HepG2 (cell line): ENCODE measurements around the gene LDLRAD4. TPM values are rescaled to one million over a fixed set of nuclear protein-coding genes. Genes with fewer than 3 reads are reported as not detected.

Experiments used
- BORCS8-MEF2B ChIP-seq: sonication (generic); formaldehyde crosslinking; IDR thresholded peaks from 2 replicates; pipeline ENCODE4 v1.8.0; 2022; ENCODE audit warnings: mild to moderate bottlenecking, missing genetic modification reagents
- FOXC1 ChIP-seq: sonication (generic); formaldehyde crosslinking; IDR thresholded peaks from 2 replicates; pipeline ENCODE4 v1.8.0; 2022; ENCODE audit warnings: mild to moderate bottlenecking, missing genetic modification reagents, borderline replicate concordance
- GATAD1 ChIP-seq: IDR thresholded peaks from 2 replicates; pipeline ENCODE4 v1.6.1; 2016; ENCODE audit warnings: missing genetic modification reagents, missing compliant biosample characterization
- HNRNPK ChIP-seq: fragments of 200-400 bp; formaldehyde crosslinking; IDR thresholded peaks from 2 replicates; pipeline ENCODE4 v1.6.1; 2018; ENCODE audit warnings: low read length, low read depth, moderate library complexity, mild to moderate bottlenecking; ENCODE audit not compliant: poor library complexity, severe bottlenecking
- IKZF4 ChIP-seq: sonication (generic); formaldehyde crosslinking; IDR thresholded peaks from 2 replicates; pipeline ENCODE4 v1.5.1; 2020; ENCODE audit warnings: borderline replicate concordance, mild to moderate bottlenecking, low read depth, missing genetic modification reagents; ENCODE audit errors: not compliant biosample characterization
- KDM2A ChIP-seq: sonication (generic); formaldehyde crosslinking; IDR thresholded peaks from 2 replicates; pipeline ENCODE4 v1.4.0; 2020; ENCODE audit warnings: low read depth, missing genetic modification reagents, borderline replicate concordance
- ZNF619 ChIP-seq: sonication (generic); formaldehyde crosslinking; IDR thresholded peaks from 2 replicates; pipeline ENCODE4 v1.4.0; 2020; ENCODE audit warnings: mild to moderate bottlenecking, missing genetic modification reagents
- ZNF816 ChIP-seq: sonication (generic); formaldehyde crosslinking; IDR thresholded peaks from 2 replicates; pipeline ENCODE4 v1.8.0; 2022; ENCODE audit warnings: missing genetic modification reagents, mild to moderate bottlenecking, borderline replicate concordance
- polyA plus RNA-seq, 8 experiments: library from polyadenylated mRNA; depleted of rRNA in 3 of 8; stranded (reverse) in 7 of 8; unstranded in 1 of 8; fragments of >200 nt; fragmentation: Illumina TruSeq in 4 of 8; extraction: Trizol in 4 of 8; gene quantifications; 2 replicates each; pipeline versions ENCODE4 v1.2.1 to v1.2.3, GENCODE V29; 2011 to 2016; ENCODE audit warnings: low read depth in 4 of 8, missing spikeins in 1 of 8, mixed read lengths in 1 of 8; ENCODE audit not compliant: insufficient read depth in 1 of 8
- total RNA-seq, 5 experiments: library from RNA; depleted of rRNA; stranded (reverse); fragments of >200 nt; fragmentation: Illumina TruSeq; extraction: Trizol; gene quantifications; 2 replicates each; pipeline ENCODE4 v1.2.3, GENCODE V29; 2016; ENCODE audit warnings: low read depth in 1 of 5
- TF ChIP-seq, protein P1 (sequence below): sonication (generic); formaldehyde crosslinking; IDR thresholded peaks from 2 replicates; pipeline ENCODE4 v1.4.0; 2020; ENCODE audit warnings: mild to moderate bottlenecking, low read depth, missing genetic modification reagents
- TF ChIP-seq, protein P2 (sequence below): sonication (generic); formaldehyde crosslinking; IDR thresholded peaks from 2 replicates; pipeline ENCODE4 v1.4.0; 2020; ENCODE audit warnings: missing genetic modification reagents, low read depth, mild to moderate bottlenecking, borderline replicate concordance
- TF ChIP-seq, protein P3 (sequence below): sonication (generic); formaldehyde crosslinking; IDR thresholded peaks from 2 replicates; pipeline ENCODE4 v1.5.1; 2020; ENCODE audit warnings: mild to moderate bottlenecking, missing genetic modification reagents, borderline replicate concordance
- TF ChIP-seq, protein P4 (sequence below): sonication (generic); formaldehyde crosslinking; IDR thresholded peaks from one replicate; pipeline ENCODE4 v1.5.1; 2020; ENCODE audit warnings: mild to moderate bottlenecking, missing genetic modification reagents; ENCODE audit errors: not compliant biosample characterization

The LDLRAD4 gene
- total and polyA plus RNA-seq, 2 of the 13 experiments (the other 11 are each of a cell fraction or from before 2014, with no cell fraction given): 13.6 to 20.9 TPM

DNA sequence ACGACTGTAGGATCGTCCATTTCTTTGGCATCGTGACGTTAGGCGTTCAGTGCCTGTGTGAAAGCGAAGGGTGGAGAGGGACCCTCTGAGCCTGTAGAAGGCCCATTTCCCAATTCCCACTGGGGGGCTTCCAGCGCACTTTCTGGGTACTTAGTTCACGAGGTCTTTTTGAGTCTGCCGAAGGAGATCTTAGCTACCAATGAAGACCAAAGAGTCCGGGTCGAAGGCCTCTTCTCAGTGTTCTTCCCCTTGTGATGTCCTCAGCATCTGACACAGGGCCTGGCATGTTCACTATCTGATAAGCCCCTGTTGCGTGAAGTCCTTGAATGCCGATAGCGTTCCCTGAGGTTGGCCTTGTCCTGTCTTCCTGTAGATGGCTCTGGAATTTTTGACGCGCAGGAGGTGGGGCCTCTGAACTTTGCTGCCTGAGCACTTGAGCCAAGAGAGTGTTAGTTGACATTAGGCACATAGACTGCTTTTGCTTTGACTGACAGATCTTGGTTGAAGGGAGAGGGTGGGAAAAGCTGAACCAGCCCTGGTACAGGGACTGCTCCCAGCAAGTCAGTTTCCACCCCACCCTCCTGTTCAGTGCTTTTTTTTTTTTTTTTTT lies 52.8 kb downstream of the LDLRAD4 start (continued):
- TF ChIP-seq ZNF816 (CRISPR knock-in tag) (no peak), FOXC1 (CRISPR knock-in tag) (no peak), IKZF4 (no peak), KDM2A (CRISPR knock-in tag) (no peak), BORCS8-MEF2B (CRISPR knock-in tag) (no peak), ZNF619 (no peak), GATAD1 (CRISPR knock-in tag) (no peak), HNRNPK (no peak)
- TF ChIP-seq, protein P1, sequence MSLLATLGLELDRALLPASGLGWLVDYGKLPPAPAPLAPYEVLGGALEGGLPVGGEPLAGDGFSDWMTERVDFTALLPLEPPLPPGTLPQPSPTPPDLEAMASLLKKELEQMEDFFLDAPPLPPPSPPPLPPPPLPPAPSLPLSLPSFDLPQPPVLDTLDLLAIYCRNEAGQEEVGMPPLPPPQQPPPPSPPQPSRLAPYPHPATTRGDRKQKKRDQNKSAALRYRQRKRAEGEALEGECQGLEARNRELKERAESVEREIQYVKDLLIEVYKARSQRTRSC (CRISPR knock-in tag): no peak
- TF ChIP-seq, protein P2, sequence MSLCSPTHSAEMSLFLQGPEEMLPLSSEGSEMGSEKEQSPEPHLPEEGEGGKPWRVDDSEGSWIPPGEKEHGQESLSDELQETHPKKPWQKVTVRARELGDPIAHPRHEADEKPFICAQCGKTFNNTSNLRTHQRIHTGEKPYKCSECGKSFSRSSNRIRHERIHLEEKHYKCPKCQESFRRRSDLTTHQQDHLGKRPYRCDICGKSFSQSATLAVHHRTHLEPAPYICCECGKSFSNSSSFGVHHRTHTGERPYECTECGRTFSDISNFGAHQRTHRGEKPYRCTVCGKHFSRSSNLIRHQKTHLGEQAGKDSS (CRISPR knock-in tag): 0 out of 2 replicates have a peak, but pooled peaks have one; percentile 31
- TF ChIP-seq, protein P3, sequence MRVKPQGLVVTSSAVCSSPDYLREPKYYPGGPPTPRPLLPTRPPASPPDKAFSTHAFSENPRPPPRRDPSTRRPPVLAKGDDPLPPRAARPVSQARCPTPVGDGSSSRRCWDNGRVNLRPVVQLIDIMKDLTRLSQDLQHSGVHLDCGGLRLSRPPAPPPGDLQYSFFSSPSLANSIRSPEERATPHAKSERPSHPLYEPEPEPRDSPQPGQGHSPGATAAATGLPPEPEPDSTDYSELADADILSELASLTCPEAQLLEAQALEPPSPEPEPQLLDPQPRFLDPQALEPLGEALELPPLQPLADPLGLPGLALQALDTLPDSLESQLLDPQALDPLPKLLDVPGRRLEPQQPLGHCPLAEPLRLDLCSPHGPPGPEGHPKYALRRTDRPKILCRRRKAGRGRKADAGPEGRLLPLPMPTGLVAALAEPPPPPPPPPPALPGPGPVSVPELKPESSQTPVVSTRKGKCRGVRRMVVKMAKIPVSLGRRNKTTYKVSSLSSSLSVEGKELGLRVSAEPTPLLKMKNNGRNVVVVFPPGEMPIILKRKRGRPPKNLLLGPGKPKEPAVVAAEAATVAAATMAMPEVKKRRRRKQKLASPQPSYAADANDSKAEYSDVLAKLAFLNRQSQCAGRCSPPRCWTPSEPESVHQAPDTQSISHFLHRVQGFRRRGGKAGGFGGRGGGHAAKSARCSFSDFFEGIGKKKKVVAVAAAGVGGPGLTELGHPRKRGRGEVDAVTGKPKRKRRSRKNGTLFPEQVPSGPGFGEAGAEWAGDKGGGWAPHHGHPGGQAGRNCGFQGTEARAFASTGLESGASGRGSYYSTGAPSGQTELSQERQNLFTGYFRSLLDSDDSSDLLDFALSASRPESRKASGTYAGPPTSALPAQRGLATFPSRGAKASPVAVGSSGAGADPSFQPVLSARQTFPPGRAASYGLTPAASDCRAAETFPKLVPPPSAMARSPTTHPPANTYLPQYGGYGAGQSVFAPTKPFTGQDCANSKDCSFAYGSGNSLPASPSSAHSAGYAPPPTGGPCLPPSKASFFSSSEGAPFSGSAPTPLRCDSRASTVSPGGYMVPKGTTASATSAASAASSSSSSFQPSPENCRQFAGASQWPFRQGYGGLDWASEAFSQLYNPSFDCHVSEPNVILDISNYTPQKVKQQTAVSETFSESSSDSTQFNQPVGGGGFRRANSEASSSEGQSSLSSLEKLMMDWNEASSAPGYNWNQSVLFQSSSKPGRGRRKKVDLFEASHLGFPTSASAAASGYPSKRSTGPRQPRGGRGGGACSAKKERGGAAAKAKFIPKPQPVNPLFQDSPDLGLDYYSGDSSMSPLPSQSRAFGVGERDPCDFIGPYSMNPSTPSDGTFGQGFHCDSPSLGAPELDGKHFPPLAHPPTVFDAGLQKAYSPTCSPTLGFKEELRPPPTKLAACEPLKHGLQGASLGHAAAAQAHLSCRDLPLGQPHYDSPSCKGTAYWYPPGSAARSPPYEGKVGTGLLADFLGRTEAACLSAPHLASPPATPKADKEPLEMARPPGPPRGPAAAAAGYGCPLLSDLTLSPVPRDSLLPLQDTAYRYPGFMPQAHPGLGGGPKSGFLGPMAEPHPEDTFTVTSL (CRISPR knock-in tag): 0 out of 2 replicates have a peak, but pooled peaks have one; percentile 38
- TF ChIP-seq, protein P4, sequence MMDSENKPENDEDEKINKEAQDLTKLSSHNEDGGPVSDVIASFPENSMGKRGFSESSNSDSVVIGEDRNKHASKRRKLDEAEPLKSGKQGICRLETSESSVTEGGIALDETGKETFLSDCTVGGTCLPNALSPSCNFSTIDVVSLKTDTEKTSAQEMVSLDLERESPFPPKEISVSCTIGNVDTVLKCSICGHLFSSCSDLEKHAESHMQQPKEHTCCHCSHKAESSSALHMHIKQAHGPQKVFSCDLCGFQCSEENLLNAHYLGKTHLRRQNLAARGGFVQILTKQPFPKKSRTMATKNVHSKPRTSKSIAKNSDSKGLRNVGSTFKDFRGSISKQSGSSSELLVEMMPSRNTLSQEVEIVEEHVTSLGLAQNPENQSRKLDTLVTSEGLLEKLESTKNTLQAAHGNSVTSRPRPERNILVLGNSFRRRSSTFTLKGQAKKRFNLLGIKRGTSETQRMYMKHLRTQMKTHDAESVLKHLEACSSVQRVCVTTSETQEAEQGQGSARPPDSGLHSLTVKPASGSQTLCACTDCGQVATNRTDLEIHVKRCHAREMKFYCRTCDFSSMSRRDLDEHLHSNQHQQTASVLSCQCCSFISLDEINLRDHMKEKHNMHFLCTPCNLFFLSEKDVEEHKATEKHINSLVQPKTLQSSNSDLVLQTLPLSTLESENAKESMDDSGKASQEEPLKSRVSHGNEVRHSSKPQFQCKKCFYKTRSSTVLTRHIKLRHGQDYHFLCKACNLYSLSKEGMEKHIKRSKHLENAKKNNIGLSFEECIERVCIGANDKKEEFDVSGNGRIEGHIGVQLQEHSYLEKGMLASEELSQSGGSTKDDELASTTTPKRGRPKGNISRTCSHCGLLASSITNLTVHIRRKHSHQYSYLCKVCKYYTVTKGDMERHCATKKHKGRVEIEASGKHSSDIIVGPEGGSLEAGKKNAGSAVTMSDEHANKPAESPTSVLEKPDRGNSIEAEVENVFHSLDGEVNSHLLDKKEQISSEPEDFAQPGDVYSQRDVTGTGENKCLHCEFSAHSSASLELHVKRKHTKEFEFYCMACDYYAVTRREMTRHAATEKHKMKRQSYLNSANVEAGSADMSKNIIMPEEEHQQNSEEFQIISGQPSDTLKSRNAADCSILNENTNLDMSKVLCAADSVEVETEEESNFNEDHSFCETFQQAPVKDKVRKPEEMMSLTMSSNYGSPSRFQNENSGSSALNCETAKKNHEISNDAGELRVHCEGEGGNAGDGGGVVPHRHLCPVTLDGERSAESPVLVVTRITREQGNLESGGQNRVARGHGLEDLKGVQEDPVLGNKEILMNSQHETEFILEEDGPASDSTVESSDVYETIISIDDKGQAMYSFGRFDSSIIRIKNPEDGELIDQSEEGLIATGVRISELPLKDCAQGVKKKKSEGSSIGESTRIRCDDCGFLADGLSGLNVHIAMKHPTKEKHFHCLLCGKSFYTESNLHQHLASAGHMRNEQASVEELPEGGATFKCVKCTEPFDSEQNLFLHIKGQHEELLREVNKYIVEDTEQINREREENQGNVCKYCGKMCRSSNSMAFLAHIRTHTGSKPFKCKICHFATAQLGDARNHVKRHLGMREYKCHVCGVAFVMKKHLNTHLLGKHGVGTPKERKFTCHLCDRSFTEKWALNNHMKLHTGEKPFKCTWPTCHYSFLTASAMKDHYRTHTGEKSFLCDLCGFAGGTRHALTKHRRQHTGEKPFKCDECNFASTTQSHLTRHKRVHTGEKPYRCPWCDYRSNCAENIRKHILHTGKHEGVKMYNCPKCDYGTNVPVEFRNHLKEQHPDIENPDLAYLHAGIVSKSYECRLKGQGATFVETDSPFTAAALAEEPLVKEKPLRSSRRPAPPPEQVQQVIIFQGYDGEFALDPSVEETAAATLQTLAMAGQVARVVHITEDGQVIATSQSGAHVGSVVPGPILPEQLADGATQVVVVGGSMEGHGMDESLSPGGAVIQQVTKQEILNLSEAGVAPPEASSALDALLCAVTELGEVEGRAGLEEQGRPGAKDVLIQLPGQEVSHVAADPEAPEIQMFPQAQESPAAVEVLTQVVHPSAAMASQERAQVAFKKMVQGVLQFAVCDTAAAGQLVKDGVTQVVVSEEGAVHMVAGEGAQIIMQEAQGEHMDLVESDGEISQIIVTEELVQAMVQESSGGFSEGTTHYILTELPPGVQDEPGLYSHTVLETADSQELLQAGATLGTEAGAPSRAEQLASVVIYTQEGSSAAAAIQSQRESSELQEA (CRISPR knock-in tag): no peak
